Hematopoietic multipotent progenitor cell treated with erythropoietin and hydrocortisone succinate and interleukin-3 and kit ligand, for 17 days (in vitro differentiated cells): ENCODE results near the gene PCDHGB3.
"Not testable (repeated sequence)": the region's sequence is repeated elsewhere in the genome, so short reads cannot be mapped to it uniquely, and the experiment has no call there.

ENCODE experiments used
- DNase-seq: peaks from one replicate; pipeline ENCODE4 v3.0.0-alpha.2; 2015; ENCODE audit warnings: low spot score

The PCDHGB3 gene

GRCh38 chr5:141359790-141360426 is 10.1 kb upstream of the PCDHGB3 start, which contains the start of gene PCDHGB2:
Gene PCDHGB2, plus strand, starts transcription at chr5:141359994. Its CDS starts 142 bp downstream, at chr5:141360136.
- no peak for DNase-seq

GRCh38 chr5:141360685-141361084 is 9.4 kb upstream of the PCDHGB3 start:
- no peak for DNase-seq

GRCh38 chr5:141362719-141363118 is 7.3 kb upstream of the PCDHGB3 start:
- DNase-seq = no peak

- DNase-seq = no peak
These were observed 5.9 kb upstream of the PCDHGB3 start, which contains the start of gene PCDHGA5 for GRCh38 chr5:141363952-141364660. Gene PCDHGA5, plus strand, starts transcription at chr5:141364162. Its CDS starts 169 bp downstream, at chr5:141364331.

- DNase-seq = no peak
These were observed 3.8 kb upstream of the PCDHGB3 start for GRCh38 chr5:141366016-141366896.

- no peak for DNase-seq
These were observed 1.8 kb downstream of the PCDHGB3 start for GRCh38 chr5:141371572-141372475.

- no peak for DNase-seq
These were observed 3.8 kb downstream of the PCDHGB3 start, which contains the start of gene PCDHGA6 for GRCh38 chr5:141373673-141374317. Gene PCDHGA6, plus strand, starts transcription at chr5:141373891. Its CDS starts 193 bp downstream, at chr5:141374084.

GRCh38 chr5:141374627-141375026 is 4.6 kb downstream of the PCDHGB3 start:
- DNase-seq = no peak

GRCh38 chr5:141375444-141376155 is 5.6 kb downstream of the PCDHGB3 start:
- DNase-seq = not testable (repeated sequence)

- DNase-seq = no peak
These were observed 12.6 kb downstream of the PCDHGB3 start, which contains the start of gene PCDHGA7 for GRCh38 chr5:141382469-141383294. Gene PCDHGA7, plus strand, starts transcription at chr5:141382742. Its CDS starts 158 bp downstream, at chr5:141382900.

GRCh38 chr5:141383345-141383744 is 13.3 kb downstream of the PCDHGB3 start:
- no peak for DNase-seq

- DNase-seq = no peak
These were observed 14.6 kb downstream of the PCDHGB3 start for GRCh38 chr5:141384471-141385267.

GRCh38 chr5:141387557-141388311 is 17.7 kb downstream of the PCDHGB3 start, which contains the start of gene PCDHGB4:
Gene PCDHGB4, plus strand, starts transcription at chr5:141387698. Its CDS starts 187 bp downstream, at chr5:141387885.
- not testable (repeated sequence) for DNase-seq

- no peak for DNase-seq
These were observed 18.6 kb downstream of the PCDHGB3 start for GRCh38 chr5:141388661-141389060.

GRCh38 chr5:141389153-141390042 is 19.4 kb downstream of the PCDHGB3 start:
- DNase-seq = no peak
